Ovary (tissue), 9 donors: ENCODE data around the gene RERE. TPM values are rescaled to one million over a fixed set of nuclear protein-coding genes. Genes with fewer than 3 reads are reported as not detected.

Experiments
- DNase-seq, 5 donors: peaks; one replicate each; pipeline ENCODE4 v3.0.0-alpha.2; 2019 to 2020
- H3K27ac ChIP-seq, 2 donors: fragments of 200-600 bp; one replicate each; pipeline versions ENCODE4 v1.5.1 to v1.8.0; 2019 to 2022
- H3K27me3 ChIP-seq: fragments of 200-600 bp; one replicate; pipeline ENCODE4 v1.8.0; 2022
- H3K36me3 ChIP-seq: fragments of 200-600 bp; sonication (generic); one replicate; pipeline ENCODE4 v1.5.1; 2019
- H3K4me1 ChIP-seq: one replicate; pipeline ENCODE4 v1.8.1; 2013; ENCODE audit warnings: mild to moderate bottlenecking, moderate library complexity; ENCODE audit not compliant: insufficient read depth
- H3K4me3 ChIP-seq: fragments of 200-600 bp; sonication (generic); one replicate; pipeline ENCODE4 v1.5.1; 2017
- H3K9me3 ChIP-seq, 2 donors: fragments of 200-600 bp in 1 of 2; sonication (generic) in 1 of 2; one replicate each; pipeline versions ENCODE4 v1.5.1 to v1.8.1; 2013 to 2019; ENCODE audit warnings: mild to moderate bottlenecking in 1 of 2, moderate library complexity in 1 of 2
- EP300 ChIP-seq: sonication (generic); formaldehyde crosslinking; IDR thresholded peaks from one replicate; pipeline ENCODE4 v1.6.1; 2017; ENCODE audit warnings: antibody characterized with exemption
- POLR2A ChIP-seq: fragments of 450-650 bp; IDR thresholded peaks from one replicate; pipeline ENCODE4 v1.6.1; 2017; ENCODE audit warnings: antibody characterized with exemption, mild to moderate bottlenecking, moderate library complexity
- WGBS, 3 donors: extraction: QIAGEN DNeasy Blood & Tissue Kit in 1 of 3; methylation state at CpG; one replicate each; pipeline versions ENCODE4 v1.1.5 to v1.1.7; 2013 to 2017; 5-methylcytosine and 5-hydroxymethylcytosine counted together
- intact Hi-C, 4 donors: fragments of 100-400 bp; cut with DNase I; formaldehyde crosslinking; loops; one replicate each; pipeline versions ENCODE4 v1.11.0 to v1.15.1; 2022 to 2023
- polyA plus RNA-seq, 2 donors: library from polyadenylated mRNA; stranded (reverse); fragments of 200-250 nt in 1 of 2; fragments of 350-450 nt in 1 of 2; fragmentation: Illumina TruSeq in 1 of 2; extraction: RNeasy Lipid Tissue Mini Kit (QIAGEN cat#74804) in 1 of 2; gene quantifications; one replicate each; pipeline ENCODE4 v1.2.3, GENCODE V29; 2013 to 2014
- total RNA-seq, 7 donors: library from RNA; depleted of rRNA in 2 of 7; stranded (reverse); fragments of >200 nt in 2 of 7; fragmentation: NEBNext Ultra II Directional in 3 of 7; extraction: Animal tissue kit (Norgen Biotek cat#: 25700) in 3 of 7; gene quantifications; one replicate each; pipeline versions ENCODE4 v1.1.0 to v1.2.4, GENCODE V29; 2016 to 2023
- TF ChIP-seq, protein P1 (sequence below), 3 donors: fragments of 450-650 bp in 2 of 3; fragments of 200-600 bp in 1 of 3; IDR thresholded peaks; one replicate each; pipeline versions ENCODE4 v1.5.1 to v1.8.0; 2016 to 2022; ENCODE audit warnings: antibody characterized with exemption in 3 of 3, mild to moderate bottlenecking in 1 of 3
- donor health status: DM: no; HTN: no; CAD: no; lungs with moderate emphysema.
- donor health status: DM: no; HTN: no; CAD: no.
- donor health status: Bipolar disorder and iron deficiency.
- donor health status: DM: yes; HTN: yes; CAD: no.
- donor health status: DM: no; HTN: no; CAD: no.
- donor health status: DM: yes; HTN: yes; CAD: no.

The RERE gene
- total and polyA plus RNA-seq, 9 donors: 36.7 to 119 (median 114) TPM

DNA sequence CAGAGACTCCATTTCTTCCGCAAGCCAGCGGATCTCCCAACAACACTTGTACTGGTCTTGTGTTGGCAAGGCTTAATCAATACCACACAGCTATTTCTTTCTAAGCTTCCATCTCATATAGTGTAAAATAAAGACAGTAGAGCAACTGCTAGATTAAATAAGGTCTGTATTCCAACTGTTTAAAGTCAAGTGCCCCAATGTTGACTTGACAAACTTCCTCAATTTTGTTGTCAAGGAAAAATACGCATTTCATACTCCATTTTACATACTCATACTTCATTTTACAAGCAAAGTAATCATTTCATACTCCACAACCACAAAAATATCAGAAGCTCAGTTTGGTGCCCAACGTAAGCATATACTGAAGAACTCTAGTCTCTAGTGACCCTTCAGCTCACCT lies 143.0 kb downstream of the RERE start:
- TF ChIP-seq POLR2A: no peak
- TF ChIP-seq EP300: no peak
- TF ChIP-seq, protein P1, sequence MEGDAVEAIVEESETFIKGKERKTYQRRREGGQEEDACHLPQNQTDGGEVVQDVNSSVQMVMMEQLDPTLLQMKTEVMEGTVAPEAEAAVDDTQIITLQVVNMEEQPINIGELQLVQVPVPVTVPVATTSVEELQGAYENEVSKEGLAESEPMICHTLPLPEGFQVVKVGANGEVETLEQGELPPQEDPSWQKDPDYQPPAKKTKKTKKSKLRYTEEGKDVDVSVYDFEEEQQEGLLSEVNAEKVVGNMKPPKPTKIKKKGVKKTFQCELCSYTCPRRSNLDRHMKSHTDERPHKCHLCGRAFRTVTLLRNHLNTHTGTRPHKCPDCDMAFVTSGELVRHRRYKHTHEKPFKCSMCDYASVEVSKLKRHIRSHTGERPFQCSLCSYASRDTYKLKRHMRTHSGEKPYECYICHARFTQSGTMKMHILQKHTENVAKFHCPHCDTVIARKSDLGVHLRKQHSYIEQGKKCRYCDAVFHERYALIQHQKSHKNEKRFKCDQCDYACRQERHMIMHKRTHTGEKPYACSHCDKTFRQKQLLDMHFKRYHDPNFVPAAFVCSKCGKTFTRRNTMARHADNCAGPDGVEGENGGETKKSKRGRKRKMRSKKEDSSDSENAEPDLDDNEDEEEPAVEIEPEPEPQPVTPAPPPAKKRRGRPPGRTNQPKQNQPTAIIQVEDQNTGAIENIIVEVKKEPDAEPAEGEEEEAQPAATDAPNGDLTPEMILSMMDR (IDR thresholded peaks at IDR 0.05): no peak
- WGBS, 3 donors: 90 to 97% (median 91%) methylated on average over 4 of the region's 4 CpGs
- no peak overlapping the region for H3K27ac ChIP-seq
- no peak overlapping the region for H3K4me3 ChIP-seq
- no peak for DNase-seq
- no peaks in the 10 kb centered on the region for H3K4me1 ChIP-seq
- H3K9me3 ChIP-seq: no peaks in the 10 kb centered on the region
- H3K27me3 ChIP-seq: no peaks in the 10 kb centered on the region
- intact Hi-C loops: loop anchor here in 2 of 4 donors (5.0 to 10.0 kb wide), 2 partner anchors 110 to 112 kb away; no protein-coding TSS in a partner anchor
- no peaks in the 10 kb centered on the region for H3K36me3 ChIP-seq

DNA sequence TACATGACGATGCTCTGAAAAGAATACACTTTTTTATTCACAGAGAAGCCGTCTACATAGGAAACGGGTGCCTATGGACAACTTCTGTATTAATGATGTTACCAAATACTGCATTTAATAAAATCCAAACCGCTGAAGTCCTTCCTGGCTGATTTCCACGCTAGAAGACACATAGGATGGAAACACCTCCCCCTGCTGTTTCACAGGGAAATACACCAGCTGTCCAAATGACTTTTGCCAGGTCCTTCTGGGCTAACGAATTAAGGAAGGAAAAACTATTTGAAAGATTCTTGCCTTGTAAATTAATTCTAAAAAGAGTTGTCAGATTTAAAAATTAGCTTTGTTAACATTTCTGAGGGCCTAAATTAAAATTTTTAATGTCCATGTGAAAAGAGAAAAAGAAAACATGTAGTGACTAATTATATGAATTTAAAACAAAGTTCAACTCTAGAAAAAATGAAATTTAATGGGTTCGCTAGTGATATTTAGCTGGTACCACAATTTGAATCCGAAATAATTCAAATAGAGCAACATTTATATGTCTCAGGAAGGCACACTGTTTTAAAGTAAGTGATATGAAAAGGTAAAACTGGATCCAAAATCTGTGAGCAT lies 146.0 kb downstream of the RERE start:
- no peak overlapping the region for H3K27ac ChIP-seq
- intact Hi-C loops: loop anchor here in 2 of 4 donors (5.0 to 10.0 kb wide), 2 partner anchors 107 to 109 kb away; no protein-coding TSS in a partner anchor
- peak in 2 of 5 donors; percentile 21 to 60 for DNase-seq
- peaks cover 4% of the 10 kb centered on the region for H3K4me1 ChIP-seq
- no peak overlapping the region for H3K4me3 ChIP-seq
- 23 to 24% (median 24%) methylated on average over 8 of the region's 8 CpGs for WGBS, 3 donors
- TF ChIP-seq, protein P1 (IDR thresholded peaks at IDR 0.05): peak; percentile 65 to 86 (median 85)
- TF ChIP-seq POLR2A: no peak
- H3K9me3 ChIP-seq: no peaks in the 10 kb centered on the region
- no peaks in the 10 kb centered on the region for H3K36me3 ChIP-seq
- H3K27me3 ChIP-seq: no peaks in the 10 kb centered on the region

DNA sequence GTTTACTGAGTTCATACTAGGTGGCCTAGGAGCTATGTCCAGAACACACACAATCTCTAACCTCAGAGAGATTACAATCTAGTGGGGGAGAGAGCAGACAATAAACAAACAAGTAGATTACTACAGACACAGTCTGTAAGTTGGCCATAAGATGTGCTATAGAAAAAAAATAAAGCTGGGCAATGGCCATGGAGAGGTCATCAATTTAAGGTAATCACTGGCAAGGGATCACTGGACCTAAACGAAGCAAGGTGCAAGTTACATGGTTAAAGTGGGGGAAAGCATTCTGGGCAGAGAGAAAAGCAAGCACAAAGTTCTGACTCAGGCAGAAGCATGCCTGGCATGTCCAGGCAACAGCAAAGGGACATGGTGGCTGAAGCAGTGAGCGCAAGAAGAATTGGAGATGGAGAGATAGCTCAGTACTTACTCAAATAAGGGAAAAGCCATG lies 147.0 kb downstream of the RERE start:
- H3K9me3 ChIP-seq: no peaks in the 10 kb centered on the region
- TF ChIP-seq POLR2A (no peak), EP300 (no peak)
- TF ChIP-seq, protein P1 (IDR thresholded peaks at IDR 0.05): no peak
- DNase-seq: no peak
- intact Hi-C loops: loop anchor here in 2 of 4 donors (5.0 to 10.0 kb wide), 2 partner anchors 106 to 108 kb away; no protein-coding TSS in a partner anchor
- 79 to 85% (median 81%) methylated on average over 2 of the region's 2 CpGs for WGBS, 3 donors
- no peak overlapping the region for H3K4me3 ChIP-seq
- H3K27ac ChIP-seq: no peak overlapping the region
- no peaks in the 10 kb centered on the region for H3K27me3 ChIP-seq
- no peaks in the 10 kb centered on the region for H3K36me3 ChIP-seq
- H3K4me1 ChIP-seq: peaks cover 11% of the 10 kb centered on the region

DNA sequence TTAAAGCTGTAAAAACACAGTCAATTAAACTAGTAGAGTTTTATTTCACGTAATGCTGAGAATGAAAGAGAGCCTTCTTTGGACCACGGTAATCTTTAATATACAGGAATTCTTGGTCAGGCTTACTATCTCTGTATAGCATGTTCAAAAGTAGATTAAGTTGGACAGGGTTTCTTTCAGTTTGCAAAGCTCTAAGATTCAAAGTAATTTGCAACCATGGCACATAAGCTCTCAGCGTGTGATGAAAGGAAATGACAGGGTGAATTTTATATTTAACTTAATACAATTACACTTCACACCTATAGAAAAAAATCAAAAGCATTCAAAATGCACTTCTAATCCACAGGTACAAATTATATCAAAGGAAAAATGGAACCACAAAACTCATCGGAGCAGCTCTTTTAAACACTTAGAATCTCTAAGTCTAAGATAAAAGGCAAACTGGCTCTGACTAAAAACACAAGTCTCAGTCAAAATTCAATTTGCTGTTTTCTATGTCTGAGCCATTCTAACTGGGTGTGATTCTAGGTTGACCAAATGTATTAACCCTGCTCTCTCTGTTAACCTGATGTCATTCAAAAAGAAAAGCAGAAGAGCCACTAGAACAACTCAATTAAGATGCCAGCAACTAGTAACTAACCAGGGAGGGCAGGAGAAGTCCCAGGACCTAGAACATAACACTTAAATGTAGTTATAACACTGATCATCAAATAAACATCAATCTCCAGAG lies 147.7 kb downstream of the RERE start:
- intact Hi-C loops: loop anchor here (5.0 to 10.0 kb wide), 4 partner anchors 33 to 205 kb away; no protein-coding TSS in a partner anchor
- Histone ChIP-seq H3K4me3 (no peak overlapping the region), H3K27ac (no peak overlapping the region), H3K4me1 (peaks cover 14% of the 10 kb centered on the region), H3K27me3 (no peaks in the 10 kb centered on the region), H3K36me3 (no peaks in the 10 kb centered on the region), H3K9me3 (no peaks in the 10 kb centered on the region)
- TF ChIP-seq, protein P1 (IDR thresholded peaks at IDR 0.05): no peak
- TF ChIP-seq POLR2A (no peak), EP300 (no peak)
- WGBS, 3 donors: 75 to 83% (median 77%) methylated on average over 4 of the region's 4 CpGs
- DNase-seq: no peak
